Neural progenitor cell (in vitro differentiated cells): ENCODE results near the gene SPTBN2.

Source experiments
- CTCF ChIP-seq: fragments of 200-600 bp; sonication (generic); IDR thresholded peaks from 2 replicates; pipeline ENCODE4 v1.5.1; 2017; ENCODE audit warnings: antibody characterized with exemption, mild to moderate bottlenecking
- EZH2 ChIP-seq: fragments of 200-600 bp; sonication (generic); IDR thresholded peaks from 2 replicates; pipeline ENCODE4 v1.6.1; 2017; ENCODE audit warnings: antibody characterized with exemption, mild to moderate bottlenecking, moderate library complexity

- TF ChIP-seq CTCF: peak; percentile 99
- no peak for TF ChIP-seq EZH2
Observed at GRCh38 chr11:66694732-66695207, 34.2 kb downstream of the SPTBN2 start.
